Neural progenitor cell (in vitro differentiated cells): ENCODE results near the gene IL15. TPM values are rescaled to one million over a fixed set of nuclear protein-coding genes. Genes with fewer than 3 reads are reported as not detected.

ENCODE experiments used
- DNase-seq: peaks from one replicate; pipeline ENCODE4 v3.0.0-alpha.2; 2016; ENCODE audit warnings: low spot score
- H2AFZ ChIP-seq: fragments of 200-600 bp; sonication (generic); replicated peaks from 2 replicates; pipeline ENCODE4 v1.6.1; 2016; ENCODE audit warnings: antibody characterized with exemption
- H3F3A ChIP-seq: fragments of 200-600 bp; sonication (generic); 2 replicates; pipeline ENCODE4 v1.6.1; 2016; ENCODE audit warnings: antibody characterized with exemption, low read depth
- H3K27ac ChIP-seq: fragments of 200-600 bp; sonication (generic); 2 replicates; pipeline ENCODE4 v1.5.1; 2016; ENCODE audit warnings: mild to moderate bottlenecking
- H3K27me3 ChIP-seq: fragments of 200-600 bp; sonication (generic); 2 replicates; pipeline ENCODE4 v1.6.1; 2016; ENCODE audit warnings: mild to moderate bottlenecking, moderate library complexity
- H3K36me3 ChIP-seq: fragments of 200-600 bp; sonication (generic); 2 replicates; pipeline ENCODE4 v1.5.1; 2016
- H3K4me1 ChIP-seq: fragments of 200-600 bp; sonication (generic); 2 replicates; pipeline ENCODE4 v1.6.1; 2016; ENCODE audit warnings: mixed run types
- H3K4me2 ChIP-seq: fragments of 200-600 bp; sonication (generic); 2 replicates; pipeline ENCODE4 v1.6.1; 2016
- H3K4me3 ChIP-seq: fragments of 200-600 bp; sonication (generic); 2 replicates; pipeline ENCODE4 v1.5.1; 2016
- H3K79me2 ChIP-seq: fragments of 200-600 bp; sonication (generic); 2 replicates; pipeline ENCODE4 v1.6.1; 2016; ENCODE audit warnings: low read depth
- H3K9ac ChIP-seq: fragments of 200-600 bp; sonication (generic); 2 replicates; pipeline ENCODE4 v1.6.1; 2016
- H3K9me3 ChIP-seq: fragments of 200-600 bp; sonication (generic); 2 replicates; pipeline ENCODE4 v1.5.1; 2016; ENCODE audit warnings: low read depth
- H4K20me1 ChIP-seq: fragments of 200-600 bp; sonication (generic); 2 replicates; pipeline ENCODE4 v1.6.1; 2016; ENCODE audit warnings: low read depth
- H3K27ac Mint-ChIP-seq: 3 replicates; pipeline ENCODE4 v1.8.0; 2021; ENCODE audit warnings: mixed read lengths
- H3K27me3 Mint-ChIP-seq: 2 replicates; pipeline ENCODE4 v1.8.0; 2022; ENCODE audit warnings: low read depth, mild to moderate bottlenecking, inconsistent platforms, moderate library complexity, mixed read lengths; ENCODE audit not compliant: insufficient read depth
- H3K36me3 Mint-ChIP-seq: 3 replicates; pipeline ENCODE4 v1.8.0; 2021; ENCODE audit warnings: mixed read lengths
- H3K4me1 Mint-ChIP-seq: 3 replicates; pipeline ENCODE4 v1.8.0; 2021; ENCODE audit warnings: mixed read lengths
- H3K4me3 Mint-ChIP-seq: 3 replicates; pipeline ENCODE4 v1.8.0; 2021; ENCODE audit warnings: mild to moderate bottlenecking, moderate library complexity, mixed read lengths
- H3K9me3 Mint-ChIP-seq: 3 replicates; pipeline ENCODE4 v1.8.0; 2020; ENCODE audit warnings: mixed read lengths
- CTCF ChIP-seq: fragments of 200-600 bp; sonication (generic); IDR thresholded peaks from 2 replicates; pipeline ENCODE4 v1.5.1; 2017; ENCODE audit warnings: antibody characterized with exemption, mild to moderate bottlenecking
- EZH2 ChIP-seq: fragments of 200-600 bp; sonication (generic); IDR thresholded peaks from 2 replicates; pipeline ENCODE4 v1.6.1; 2017; ENCODE audit warnings: antibody characterized with exemption, mild to moderate bottlenecking, moderate library complexity
- EZH2phosphoT487 ChIP-seq: fragments of 200-600 bp; sonication (generic); IDR thresholded peaks from 2 replicates; pipeline ENCODE4 v1.6.1; 2017; ENCODE audit warnings: antibody characterized with exemption
- total RNA-seq: library from RNA; depleted of rRNA; stranded (reverse); fragments of >200 nt; gene quantifications from 2 replicates; pipeline ENCODE4 v1.2.3, GENCODE V29; 2015; ENCODE audit warnings: low replicate concordance

Gene IL15
- total RNA-seq, 1 donor from 2014 or later = not detected

GRCh38 chr4:141705048-141705746 lies 68.8 kb downstream of the IL15 start:
- peaks cover 10% of the 10 kb centered on the region for H3K9me3 Mint-ChIP-seq
- no peaks in the 10 kb centered on the region for H3K79me2 ChIP-seq
- H3K4me2 ChIP-seq = no peak overlapping the region
- no peak for DNase-seq
- H3K4me3 Mint-ChIP-seq = no peak overlapping the region
- peaks cover 6% of the 10 kb centered on the region for H3K9me3 ChIP-seq
- no peak overlapping the region for H3K27ac Mint-ChIP-seq
- no peaks in the 10 kb centered on the region for H3K4me1 ChIP-seq
- H3K27ac ChIP-seq = no peak overlapping the region
- no peaks in the 10 kb centered on the region for H4K20me1 ChIP-seq
- H3K27me3 ChIP-seq = no peaks in the 10 kb centered on the region
- H3K9ac ChIP-seq = no peak overlapping the region
- H3K36me3 Mint-ChIP-seq = no peaks in the 10 kb centered on the region
- H2AFZ ChIP-seq = no peak overlapping the region
- H3K4me3 ChIP-seq = no peak overlapping the region
- TF ChIP-seq CTCF (no peak), EZH2phosphoT487 (no peak), EZH2 (no peak)
- H3F3A ChIP-seq = no peaks in the 10 kb centered on the region
- peaks cover 2% of the 10 kb centered on the region for H3K27me3 Mint-ChIP-seq
- no peaks in the 10 kb centered on the region for H3K36me3 ChIP-seq
- no peaks in the 10 kb centered on the region for H3K4me1 Mint-ChIP-seq

GRCh38 chr4:141705747-141706377 lies 69.5 kb downstream of the IL15 start:
- H3K79me2 ChIP-seq = no peaks in the 10 kb centered on the region
- H3K4me2 ChIP-seq = no peak overlapping the region
- no peak for DNase-seq
- H3K4me3 ChIP-seq = no peak overlapping the region
- peaks cover 6% of the 10 kb centered on the region for H3K9me3 ChIP-seq
- TF ChIP-seq CTCF (no peak), EZH2 (no peak), EZH2phosphoT487 (no peak)
- H4K20me1 ChIP-seq = no peaks in the 10 kb centered on the region
- Mint-ChIP-seq H3K36me3 (no peaks in the 10 kb centered on the region), H3K9me3 (peaks cover 10% of the 10 kb centered on the region), H3K27ac (no peak overlapping the region), H3K27me3 (peaks cover 2% of the 10 kb centered on the region), H3K4me1 (no peaks in the 10 kb centered on the region), H3K4me3 (no peak overlapping the region)
- H3F3A ChIP-seq = no peaks in the 10 kb centered on the region
- H3K4me1 ChIP-seq = no peaks in the 10 kb centered on the region
- no peaks in the 10 kb centered on the region for H3K36me3 ChIP-seq
- no peak overlapping the region for H2AFZ ChIP-seq
- no peaks in the 10 kb centered on the region for H3K27me3 ChIP-seq
- H3K27ac ChIP-seq = no peak overlapping the region
- no peak overlapping the region for H3K9ac ChIP-seq

GRCh38 chr4:141706445-141706844 lies 70.1 kb downstream of the IL15 start:
- no peaks in the 10 kb centered on the region for H3K36me3 Mint-ChIP-seq
- H3K4me3 Mint-ChIP-seq = no peak overlapping the region
- no peaks in the 10 kb centered on the region for H4K20me1 ChIP-seq
- H3K4me3 ChIP-seq = no peak overlapping the region
- no peaks in the 10 kb centered on the region for H3F3A ChIP-seq
- H3K4me2 ChIP-seq = no peak overlapping the region
- H2AFZ ChIP-seq = no peak overlapping the region
- peaks cover 6% of the 10 kb centered on the region for H3K9me3 ChIP-seq
- peaks cover 10% of the 10 kb centered on the region for H3K9me3 Mint-ChIP-seq
- no peaks in the 10 kb centered on the region for H3K36me3 ChIP-seq
- no peaks in the 10 kb centered on the region for H3K4me1 Mint-ChIP-seq
- H3K27me3 Mint-ChIP-seq = no peaks in the 10 kb centered on the region
- no peak overlapping the region for H3K27ac Mint-ChIP-seq
- no peaks in the 10 kb centered on the region for H3K4me1 ChIP-seq
- no peak overlapping the region for H3K9ac ChIP-seq
- no peaks in the 10 kb centered on the region for H3K27me3 ChIP-seq
- TF ChIP-seq EZH2 (no peak), EZH2phosphoT487 (no peak), CTCF (no peak)
- no peak overlapping the region for H3K27ac ChIP-seq
- no peak for DNase-seq
- no peaks in the 10 kb centered on the region for H3K79me2 ChIP-seq
